ENCODE data around the gene KRT27.
"Not testable (repeated sequence)": the region's sequence is repeated elsewhere in the genome, so short reads cannot be mapped to it uniquely, and the experiment has no call there.

Gene KRT27

GRCh38 chr17:40750391-40750790 lies 32.0 kb downstream of the KRT27 start:
- no peak for DNase-seq

GRCh38 chr17:40748666-40749065 lies 33.7 kb downstream of the KRT27 start:
- DNase-seq, result not testable (repeated sequence)

GRCh38 chr17:40738553-40738952 lies 43.8 kb downstream of the KRT27 start:
- DNase-seq, result no peak

GRCh38 chr17:40735016-40735415 lies 47.3 kb downstream of the KRT27 start:
- DNase-seq, result no peak

- no peak for DNase-seq
These were observed 48.3 kb downstream of the KRT27 start for GRCh38 chr17:40734018-40734417.

- DNase-seq, result no peak
These were observed 51.4 kb downstream of the KRT27 start for GRCh38 chr17:40730970-40731369.

GRCh38 chr17:40727447-40728231 lies 54.7 kb downstream of the KRT27 start:
- no peak for DNase-seq

GRCh38 chr17:40726919-40727318 lies 55.4 kb downstream of the KRT27 start:
- DNase-seq, result no peak

Data from left hindlimb (tissue), 1 donor.